HEK293T (cell line): ENCODE measurements around the gene PRKAG2.
"Not testable (repeated sequence)": the region's sequence is repeated elsewhere in the genome, so short reads cannot be mapped to it uniquely, and the experiment has no call there.

Source experiments
- CTCF ChIA-PET: fragments of 350-600 bp; formaldehyde crosslinking; extraction: SDS; loops from one replicate; lab custom pipeline; 2021; ENCODE audit warnings: antibody characterized with exemption, inconsistent platforms; lab: Yijun Ruan, JAX
- POLR2A ChIA-PET: fragments of 350-600 bp; formaldehyde crosslinking; extraction: SDS; loops from one replicate; lab custom pipeline; 2020; ENCODE audit warnings: antibody characterized with exemption, inconsistent platforms; lab: Yijun Ruan, JAX
- DNase-seq: peaks from one replicate; pipeline ENCODE4 v3.0.0; 2012; ENCODE audit warnings: mixed read lengths; ENCODE audit errors: extremely low spot score
- ARNT ChIP-seq: fragments of 450-650 bp; IDR thresholded peaks from 2 replicates; pipeline ENCODE4 v1.6.1; 2017; ENCODE audit warnings: mild to moderate bottlenecking
- BHLHE40 ChIP-seq: fragments of 450-650 bp; IDR thresholded peaks from 2 replicates; pipeline ENCODE4 v1.6.1; 2016; ENCODE audit warnings: mild to moderate bottlenecking, moderate library complexity, borderline replicate concordance
- CTBP1 ChIP-seq: fragments of 450-650 bp; IDR thresholded peaks from 2 replicates; pipeline ENCODE4 v1.6.1; 2016; ENCODE audit warnings: borderline replicate concordance
- ELF4 ChIP-seq: fragments of 450-650 bp; IDR thresholded peaks from 2 replicates; pipeline ENCODE4 v1.6.1; 2017; ENCODE audit warnings: antibody characterized with exemption
- FOXA1 ChIP-seq: fragments of 450-650 bp; IDR thresholded peaks from 2 replicates; pipeline ENCODE4 v1.6.1; 2016; ENCODE audit warnings: mild to moderate bottlenecking
- FOXK2 ChIP-seq: fragments of 450-650 bp; IDR thresholded peaks from 2 replicates; pipeline ENCODE4 v1.6.1; 2016; ENCODE audit warnings: mild to moderate bottlenecking
- FOXM1 ChIP-seq: fragments of 450-650 bp; IDR thresholded peaks from 2 replicates; pipeline ENCODE4 v1.6.1; 2017; ENCODE audit warnings: mild to moderate bottlenecking, borderline replicate concordance
- HDGF ChIP-seq: fragments of 450-650 bp; IDR thresholded peaks from 2 replicates; pipeline ENCODE4 v1.6.1; 2017; ENCODE audit warnings: antibody characterized with exemption, borderline replicate concordance
- L3MBTL2 ChIP-seq: fragments of 450-650 bp; conservative IDR thresholded peaks from 2 replicates; pipeline ENCODE4 v1.6.1; 2016; ENCODE audit warnings: mild to moderate bottlenecking
- LEF1 ChIP-seq: fragments of 450-650 bp; IDR thresholded peaks from 2 replicates; pipeline ENCODE4 v1.6.1; 2017; ENCODE audit warnings: mild to moderate bottlenecking, borderline replicate concordance
- NFRKB ChIP-seq: fragments of 450-650 bp; IDR thresholded peaks from 2 replicates; pipeline ENCODE4 v1.6.1; 2016; ENCODE audit warnings: mild to moderate bottlenecking, moderate library complexity
- SP1 ChIP-seq: fragments of 450-650 bp; IDR thresholded peaks from 2 replicates; pipeline ENCODE4 v1.6.1; 2017
- SUZ12 ChIP-seq: fragments of 450-650 bp; IDR thresholded peaks from 2 replicates; pipeline ENCODE4 v1.6.1; 2016; ENCODE audit warnings: mild to moderate bottlenecking
- TARDBP ChIP-seq: fragments of 450-650 bp; IDR thresholded peaks from 2 replicates; pipeline ENCODE4 v1.6.1; 2016
- ZNF384 ChIP-seq: fragments of 450-650 bp; IDR thresholded peaks from 2 replicates; pipeline ENCODE4 v1.6.1; 2016
- TF ChIP-seq, protein P1 (sequence below): fragments of 450-650 bp; IDR thresholded peaks from 2 replicates; pipeline ENCODE4 v1.6.1; 2016

The PRKAG2 gene

GRCh38 chr7:151847136-151847535 is 29.8 kb downstream of the PRKAG2 start:
- TF ChIP-seq HDGF (no peak), LEF1 (no peak), NFRKB (no peak), SUZ12 (no peak), TARDBP (no peak), L3MBTL2 (no peak), CTBP1 (no peak), ZNF384 (no peak), FOXM1 (no peak), ARNT (no peak), ELF4 (no peak)
- no peak for DNase-seq
- CTCF ChIA-PET, result no interaction called here
- POLR2A ChIA-PET, result interaction anchor here (1.4 kb wide), 1 partner anchor 21 kb away, joined by 3 read pairs; no protein-coding TSS in a partner anchor

GRCh38 chr7:151845412-151846205 is 31.3 kb downstream of the PRKAG2 start:
- DNase-seq, result no peak
- ChIA-PET CTCF (no interaction called here), POLR2A (no interaction called here)
- TF ChIP-seq FOXA1 (no peak), ARNT (no peak)
- TF ChIP-seq, protein P1, sequence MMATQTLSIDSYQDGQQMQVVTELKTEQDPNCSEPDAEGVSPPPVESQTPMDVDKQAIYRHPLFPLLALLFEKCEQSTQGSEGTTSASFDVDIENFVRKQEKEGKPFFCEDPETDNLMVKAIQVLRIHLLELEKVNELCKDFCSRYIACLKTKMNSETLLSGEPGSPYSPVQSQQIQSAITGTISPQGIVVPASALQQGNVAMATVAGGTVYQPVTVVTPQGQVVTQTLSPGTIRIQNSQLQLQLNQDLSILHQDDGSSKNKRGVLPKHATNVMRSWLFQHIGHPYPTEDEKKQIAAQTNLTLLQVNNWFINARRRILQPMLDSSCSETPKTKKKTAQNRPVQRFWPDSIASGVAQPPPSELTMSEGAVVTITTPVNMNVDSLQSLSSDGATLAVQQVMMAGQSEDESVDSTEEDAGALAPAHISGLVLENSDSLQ, result no peak

DNA sequence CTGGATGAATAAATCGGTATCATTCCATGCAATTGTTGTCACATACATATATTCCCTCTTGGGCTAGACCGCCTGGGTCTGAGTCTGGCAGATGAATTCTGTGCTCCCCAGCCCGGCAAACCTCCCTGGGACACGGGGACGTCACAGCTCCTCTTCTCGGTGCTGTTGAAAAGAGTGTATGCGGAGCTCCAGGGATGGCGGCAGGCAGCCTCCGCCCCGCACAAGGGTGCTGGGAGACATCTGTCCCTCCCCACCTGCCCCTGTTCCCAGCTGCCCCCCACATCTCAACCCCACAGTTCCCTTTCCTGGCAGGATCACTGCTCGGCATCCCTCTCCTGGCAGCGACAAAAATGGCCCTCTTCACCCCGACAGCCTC is 32.1 kb downstream of the PRKAG2 start:
- ChIA-PET CTCF (no interaction called here), POLR2A (no interaction called here)
- TF ChIP-seq ZNF384 (no peak), FOXA1 (no peak), NFRKB (no peak), LEF1 (no peak), FOXK2 (no peak), SUZ12 (no peak), BHLHE40 (no peak), L3MBTL2 (no peak), HDGF (no peak), ELF4 (no peak), FOXM1 (no peak), SP1 (no peak), ARNT (no peak), CTBP1 (no peak)
- TF ChIP-seq, protein P1, result no peak
- no peak for DNase-seq

DNA sequence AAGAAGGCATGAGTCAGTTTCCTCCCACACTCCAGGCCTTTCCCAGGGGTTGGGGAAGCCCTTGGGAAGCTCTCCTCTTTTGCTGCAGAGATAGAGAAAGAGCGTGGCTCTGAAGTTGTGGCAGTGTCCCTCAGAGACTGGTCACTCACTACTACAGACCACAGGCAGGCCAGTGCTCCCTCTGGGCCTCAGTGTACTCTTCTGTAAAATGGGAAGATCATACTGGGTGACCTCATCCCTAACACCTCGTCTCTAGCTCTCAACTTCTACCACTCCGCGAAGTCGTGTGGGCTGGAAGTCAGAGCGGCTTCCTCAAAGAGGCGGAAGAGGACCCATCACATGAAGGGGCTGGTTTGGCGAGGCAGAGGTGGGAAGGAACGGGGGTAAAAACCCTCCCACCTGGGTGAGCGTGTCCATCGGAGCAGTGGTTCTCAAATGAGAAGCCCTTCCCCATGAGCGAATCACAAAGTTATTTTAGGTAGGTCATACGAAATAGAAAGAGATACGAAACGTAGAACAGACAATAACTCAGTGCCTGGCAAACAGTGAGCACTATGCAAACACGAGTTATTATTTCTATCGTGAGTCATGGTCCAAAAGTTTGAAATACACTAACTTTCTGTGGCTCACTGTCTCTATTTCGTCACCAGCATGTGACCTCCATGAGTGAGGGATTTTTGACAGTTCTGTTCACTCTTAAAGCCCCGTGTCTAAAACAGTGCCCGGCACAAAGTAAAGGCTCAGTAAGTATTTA is 32.7 kb downstream of the PRKAG2 start:
- ChIA-PET CTCF (no interaction called here), POLR2A (no interaction called here)
- TF ChIP-seq SUZ12 (no peak), HDGF (no peak), FOXM1 (no peak), ZNF384 (no peak), BHLHE40 (no peak), CTBP1 (no peak), FOXA1 (no peak), L3MBTL2 (no peak), FOXK2 (no peak), NFRKB (no peak), ARNT (no peak), TARDBP (no peak), ELF4 (no peak), LEF1 (no peak), SP1 (no peak)
- TF ChIP-seq, protein P1, result no peak

GRCh38 chr7:151843181-151843580 is 33.7 kb downstream of the PRKAG2 start:
- POLR2A ChIA-PET, result no interaction called here
- DNase-seq, result no peak
- TF ChIP-seq, protein P1, result no peak
- TF ChIP-seq ELF4 (no peak), HDGF (no peak), BHLHE40 (no peak), FOXM1 (no peak), ARNT (no peak), L3MBTL2 (no peak), SP1 (no peak), FOXA1 (no peak), FOXK2 (no peak)
- CTCF ChIA-PET, result no interaction called here

More for the DNA sequence above, 32.7 kb downstream of the PRKAG2 start:
- no peak for DNase-seq

DNA sequence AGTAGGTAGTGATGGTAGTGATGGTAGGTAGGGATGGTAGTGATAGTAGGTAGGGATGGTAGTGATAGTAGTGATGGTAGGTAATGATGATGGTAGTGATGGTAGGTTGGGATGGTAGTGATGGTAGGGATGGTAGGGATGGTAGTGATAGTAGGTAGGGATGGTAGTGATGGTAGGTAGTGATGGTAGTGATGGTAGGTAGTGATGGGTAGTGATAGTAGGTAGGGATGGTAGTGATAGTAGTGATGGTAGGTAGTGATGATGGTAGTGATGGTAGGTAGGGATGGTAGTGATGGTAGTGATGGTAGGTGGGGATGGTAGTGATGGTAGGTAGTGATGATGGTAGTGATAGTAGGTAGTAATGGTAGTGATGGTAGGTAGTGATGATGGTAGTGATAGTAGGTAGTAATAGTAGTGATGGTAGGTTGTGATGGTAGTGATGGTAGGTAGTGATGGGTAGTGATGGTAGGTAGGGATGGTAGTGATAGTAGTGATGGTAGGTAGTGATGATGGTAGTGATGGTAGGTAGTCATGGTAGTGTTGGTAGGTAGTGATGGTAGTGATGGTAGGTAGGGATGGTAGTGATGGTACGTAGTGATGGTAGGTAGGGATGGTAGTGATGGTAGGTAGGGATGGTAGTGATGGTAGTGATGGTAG is 35.4 kb downstream of the PRKAG2 start:
- POLR2A ChIA-PET, CTCF ChIA-PET: not testable (repeated sequence)

More for the DNA sequence above, 35.4 kb downstream of the PRKAG2 start:
- DNase-seq, result not testable (repeated sequence)
